ENCODE data around the gene GGNBP2. TPM values are rescaled to one million over a fixed set of nuclear protein-coding genes. Genes with fewer than 3 reads are reported as not detected.
A peak's percentile ranks its signal among the peaks of the same experiment; 100 is the strongest.

The GGNBP2 gene
- total RNA-seq, 5 donors from 2014 or later (not counting 1 experiment from before 2014, with no cell fraction given): 105 to 190 (median 111) TPM

DNA sequence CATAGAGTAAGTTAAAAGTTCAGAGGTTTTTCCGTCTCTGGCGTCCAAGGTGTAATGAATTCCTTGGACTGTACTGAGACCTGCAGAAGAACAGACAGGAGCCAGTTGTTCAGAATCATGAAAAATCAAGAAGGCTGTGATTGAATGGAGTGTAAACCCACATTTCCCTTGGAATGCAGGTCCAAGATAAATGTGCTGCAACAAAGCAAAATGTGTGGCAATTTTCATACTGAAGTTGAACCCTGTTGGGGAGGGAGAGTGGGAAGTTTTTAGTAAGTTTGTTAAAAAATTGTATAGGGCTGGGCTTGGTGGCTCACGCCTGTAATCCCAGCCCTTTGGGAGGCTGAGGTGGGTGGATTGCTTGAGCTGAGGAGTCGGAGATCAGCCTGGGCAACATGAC lies 21.4 kb downstream of the GGNBP2 start:
- H3K4me3 ChIP-seq (ENCODE audit: control insufficient read depth in 1 of 2, extremely low read depth in 1 of 2, low read length in 1 of 2): no peak overlapping the region
- no peaks in the 10 kb centered on the region for H3K9me3 Mint-ChIP-seq
- H3K36me3 Mint-ChIP-seq: peaks cover 37% of the 10 kb centered on the region
- no peaks in the 10 kb centered on the region for H3K27me3 Mint-ChIP-seq
- no peaks in the 10 kb centered on the region for H3K27me3 ChIP-seq (replicated peaks in 1 of 2; ENCODE audit: control insufficient read depth in 2 of 2, extremely low read depth in 1 of 2, insufficient read depth in 2 of 2, low read length in 1 of 2)
- peaks cover 23 to 33% (median 26%) of the 10 kb centered on the region in 3 donors for H3K4me1 Mint-ChIP-seq
- no peaks in the 10 kb centered on the region for H3K4me1 ChIP-seq (ENCODE audit: control insufficient read depth in 1 of 2, extremely low read depth in 1 of 2, insufficient read depth in 2 of 2, low read length in 2 of 2)
- CTCF ChIA-PET: no interaction called here
- no peak for DNase-seq
- 100% methylated on average over 2 of the region's 4 CpGs for WGBS (ENCODE audit: insufficient coverage)
- no peak for ATAC-seq (replicated peaks in 1 of 4)
- POLR2A ChIA-PET: interaction anchor here (0.6 to 1.0 kb wide), 3 partner anchors 10 to 168 kb away, joined by 3 to 8 read pairs (median 6); no protein-coding TSS in a partner anchor
- no peak overlapping the region for H3K27ac ChIP-seq (ENCODE audit: low read length)
- H3K4me3 Mint-ChIP-seq: no peak overlapping the region
- no peaks in the 10 kb centered on the region for H3K9me3 ChIP-seq
- peaks cover 6 to 72% of the 10 kb centered on the region in 2 donors for H3K36me3 ChIP-seq (ENCODE audit: control insufficient read depth in 2 of 2, extremely low read depth in 1 of 2, insufficient read depth in 1 of 2, low read length in 1 of 2)
- no peak overlapping the region for H3K27ac Mint-ChIP-seq

DNA sequence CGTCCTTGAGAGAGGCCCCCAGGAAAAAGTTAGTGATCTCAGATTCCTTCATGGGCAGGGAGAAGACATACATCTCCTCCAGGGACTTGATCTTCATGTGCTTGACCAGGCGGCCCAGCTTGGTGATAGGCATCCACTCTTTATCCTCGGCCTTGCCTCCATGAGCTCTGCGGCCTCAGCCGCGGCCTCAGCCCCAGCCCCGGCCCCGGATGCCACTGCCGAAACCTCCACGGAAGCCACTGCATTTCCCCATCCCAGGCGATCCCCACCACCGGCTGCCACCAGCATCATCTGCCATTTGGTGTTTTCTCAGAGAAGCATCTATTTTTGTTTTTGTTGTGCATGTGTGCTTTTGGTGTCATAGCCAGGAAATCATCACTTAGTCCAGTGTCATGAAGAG lies 30.3 kb downstream of the GGNBP2 start:
- no peak overlapping the region for H3K27ac ChIP-seq (ENCODE audit: low read length)
- POLR2A ChIA-PET: no interaction called here
- no peaks in the 10 kb centered on the region for H3K9me3 Mint-ChIP-seq
- H3K4me3 Mint-ChIP-seq: no peak overlapping the region
- H3K27me3 ChIP-seq (replicated peaks in 1 of 2; ENCODE audit: control insufficient read depth in 2 of 2, extremely low read depth in 1 of 2, insufficient read depth in 2 of 2, low read length in 1 of 2): no peaks in the 10 kb centered on the region
- WGBS (ENCODE audit: insufficient coverage): 91% methylated on average over 10 of the region's 12 CpGs
- no peaks in the 10 kb centered on the region for H3K27me3 Mint-ChIP-seq
- DNase-seq: no peak
- H3K36me3 Mint-ChIP-seq: peaks cover 36% of the 10 kb centered on the region
- CTCF ChIA-PET: interaction anchor here in 1 of 2 donors (1.0 kb wide), 1 partner anchor 22 kb away, joined by 5 read pairs; no protein-coding TSS in a partner anchor
- no peak overlapping the region for H3K27ac Mint-ChIP-seq
- no peaks in the 10 kb centered on the region for H3K4me1 ChIP-seq (ENCODE audit: control insufficient read depth in 1 of 2, extremely low read depth in 1 of 2, insufficient read depth in 2 of 2, low read length in 2 of 2)
- no peak for ATAC-seq (replicated peaks in 1 of 4)
- peaks cover 12 to 62% of the 10 kb centered on the region in 2 donors for H3K36me3 ChIP-seq (ENCODE audit: control insufficient read depth in 2 of 2, extremely low read depth in 1 of 2, insufficient read depth in 1 of 2, low read length in 1 of 2)
- no peak overlapping the region for H3K4me3 ChIP-seq (ENCODE audit: control insufficient read depth in 1 of 2, extremely low read depth in 1 of 2, low read length in 1 of 2)
- no peaks in the 10 kb centered on the region for H3K9me3 ChIP-seq
- H3K4me1 Mint-ChIP-seq: peaks cover 24 to 25% (median 24%) of the 10 kb centered on the region in 3 donors

DNA sequence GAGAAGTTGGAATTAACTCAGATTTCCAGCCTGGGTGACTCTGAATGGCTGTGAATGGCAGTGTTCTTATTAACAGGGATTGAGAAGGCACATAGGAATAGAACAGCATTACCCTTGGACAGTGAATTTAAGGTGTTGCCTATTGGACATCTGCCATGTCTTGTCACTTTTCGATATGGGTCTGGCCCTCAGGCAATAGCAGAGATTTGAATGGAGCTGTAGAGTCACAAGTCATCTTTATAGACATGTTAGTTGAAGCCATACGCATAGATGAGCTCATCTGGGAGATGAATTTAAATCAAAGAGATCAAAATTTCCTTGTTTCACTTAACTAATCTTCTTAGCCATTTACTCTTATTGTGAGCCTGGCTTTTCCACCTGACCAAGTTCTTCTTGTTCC lies 32.1 kb downstream of the GGNBP2 start:
- no peaks in the 10 kb centered on the region for H3K9me3 ChIP-seq
- ATAC-seq (replicated peaks in 1 of 4): no peak

DNA sequence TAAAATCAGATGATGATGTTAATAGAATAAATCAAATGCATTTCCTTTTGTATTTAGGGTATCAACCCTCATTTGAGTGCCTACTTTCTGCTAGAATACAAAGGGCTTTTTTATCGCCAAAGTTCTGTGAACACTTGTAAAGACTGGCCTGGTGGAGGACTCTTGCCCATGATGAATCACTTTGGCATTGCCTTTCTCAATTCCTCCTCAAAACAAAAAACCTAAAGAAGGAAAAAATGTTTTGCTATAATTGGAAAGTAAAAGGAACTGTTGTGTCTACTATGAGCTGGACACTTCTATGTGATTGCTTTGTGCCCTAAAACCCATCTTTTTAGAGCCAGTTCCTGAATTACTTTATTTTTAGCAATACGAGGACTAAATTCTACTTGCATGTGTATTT lies 34.0 kb downstream of the GGNBP2 start:
- CTCF ChIA-PET: interaction anchor here in 1 of 2 donors (0.8 kb wide), 1 partner anchor 23 kb away, joined by 3 read pairs; no protein-coding TSS in a partner anchor
- Histone ChIP-seq H3K27me3 (replicated peaks in 1 of 2; ENCODE audit: control insufficient read depth in 2 of 2, extremely low read depth in 1 of 2, insufficient read depth in 2 of 2, low read length in 1 of 2) (no peaks in the 10 kb centered on the region), H3K4me1 (ENCODE audit: control insufficient read depth in 1 of 2, extremely low read depth in 1 of 2, insufficient read depth in 2 of 2, low read length in 2 of 2) (no peaks in the 10 kb centered on the region), H3K36me3 (ENCODE audit: control insufficient read depth in 2 of 2, extremely low read depth in 1 of 2, insufficient read depth in 1 of 2, low read length in 1 of 2) (peaks cover 7 to 71% of the 10 kb centered on the region in 2 donors), H3K9me3 (no peaks in the 10 kb centered on the region), H3K4me3 (ENCODE audit: control insufficient read depth in 1 of 2, extremely low read depth in 1 of 2, low read length in 1 of 2) (no peak overlapping the region), H3K27ac (ENCODE audit: low read length) (no peak overlapping the region)
- peaks cover 9 to 14% (median 14%) of the 10 kb centered on the region in 3 donors for H3K4me1 Mint-ChIP-seq
- H3K27me3 Mint-ChIP-seq: no peaks in the 10 kb centered on the region
- POLR2A ChIA-PET: no interaction called here
- H3K36me3 Mint-ChIP-seq: peaks cover 33% of the 10 kb centered on the region
- DNase-seq (no peak), ATAC-seq (replicated peaks in 1 of 4) (no peak)
- no peak overlapping the region for H3K4me3 Mint-ChIP-seq
- no CpG with 5 or more reads among the region's 2 CpGs for WGBS (ENCODE audit: insufficient coverage)
- H3K27ac Mint-ChIP-seq: no peak overlapping the region
- no peaks in the 10 kb centered on the region for H3K9me3 Mint-ChIP-seq

More for the DNA sequence above, 32.1 kb downstream of the GGNBP2 start:
- WGBS (ENCODE audit: insufficient coverage): 100% methylated on average over 1 of the region's 2 CpGs
- ChIA-PET POLR2A (no interaction called here), CTCF (no interaction called here)
- H3K36me3 ChIP-seq (ENCODE audit: control insufficient read depth in 2 of 2, extremely low read depth in 1 of 2, insufficient read depth in 1 of 2, low read length in 1 of 2): peaks cover 7 to 63% of the 10 kb centered on the region in 2 donors
- DNase-seq: no peak
- no peaks in the 10 kb centered on the region for H3K9me3 Mint-ChIP-seq
- no peak overlapping the region for H3K27ac ChIP-seq (ENCODE audit: low read length)
- no peak overlapping the region for H3K4me3 ChIP-seq (ENCODE audit: control insufficient read depth in 1 of 2, extremely low read depth in 1 of 2, low read length in 1 of 2)
- H3K4me1 Mint-ChIP-seq: peaks cover 24 to 25% (median 24%) of the 10 kb centered on the region in 3 donors
- peak overlapping the region in 1 of 2 donors; percentile 21 for H3K27ac Mint-ChIP-seq
- H3K4me3 Mint-ChIP-seq: no peak overlapping the region
- H3K27me3 ChIP-seq (replicated peaks in 1 of 2; ENCODE audit: control insufficient read depth in 2 of 2, extremely low read depth in 1 of 2, insufficient read depth in 2 of 2, low read length in 1 of 2): no peaks in the 10 kb centered on the region
- H3K4me1 ChIP-seq (ENCODE audit: control insufficient read depth in 1 of 2, extremely low read depth in 1 of 2, insufficient read depth in 2 of 2, low read length in 2 of 2): no peaks in the 10 kb centered on the region
- no peaks in the 10 kb centered on the region for H3K27me3 Mint-ChIP-seq
- peaks cover 40% of the 10 kb centered on the region for H3K36me3 Mint-ChIP-seq

DNA sequence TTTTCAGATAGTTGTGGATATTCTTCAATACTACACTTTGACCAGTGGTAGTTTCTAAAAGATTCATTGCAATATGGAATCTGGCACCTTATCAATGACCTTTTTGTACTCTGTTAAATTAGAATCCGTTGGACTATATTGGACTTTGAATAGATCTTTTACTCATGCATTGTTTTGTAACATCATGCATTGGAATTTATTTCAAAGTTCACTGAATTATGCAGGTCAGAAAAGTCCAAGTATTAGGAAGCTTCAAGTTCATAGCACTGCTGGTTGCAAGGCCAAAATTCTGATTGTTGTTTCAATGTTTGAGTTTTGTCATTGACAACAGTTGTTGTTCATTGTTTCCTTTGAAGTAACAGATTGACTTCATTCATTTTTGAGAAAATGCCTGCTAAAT lies 39.1 kb downstream of the GGNBP2 start:
- H3K36me3 Mint-ChIP-seq: peaks cover 25% of the 10 kb centered on the region
- H3K36me3 ChIP-seq (ENCODE audit: control insufficient read depth in 2 of 2, extremely low read depth in 1 of 2, insufficient read depth in 1 of 2, low read length in 1 of 2): peaks cover 0 to 85% of the 10 kb centered on the region in 2 donors

DNA sequence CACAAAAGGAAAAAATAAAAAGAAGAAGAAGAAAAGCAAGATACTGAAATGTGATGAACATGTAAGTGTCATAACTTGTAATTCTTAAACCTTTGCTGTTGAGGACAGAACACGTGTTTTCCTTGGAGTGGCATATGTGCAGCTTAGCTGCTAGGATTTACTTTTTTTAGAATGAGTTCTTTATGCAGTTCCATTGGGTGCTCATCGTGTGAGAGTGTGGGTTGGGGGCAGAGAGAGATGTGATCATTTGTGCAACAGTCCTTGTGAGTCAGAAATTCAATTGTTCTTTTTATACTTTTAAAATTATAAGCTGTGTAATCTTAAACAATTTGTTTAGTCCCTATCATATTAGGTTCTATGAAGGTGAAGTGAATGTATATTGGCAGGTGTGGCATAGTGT lies 41.4 kb downstream of the GGNBP2 start:
- no peaks in the 10 kb centered on the region for H3K27me3 Mint-ChIP-seq
- peaks cover 8 to 11% (median 11%) of the 10 kb centered on the region in 3 donors for H3K4me1 Mint-ChIP-seq
- CTCF ChIA-PET: no interaction called here
- ATAC-seq (replicated peaks in 1 of 4) (no peak), DNase-seq (no peak)
- H3K27ac Mint-ChIP-seq: peak overlapping the region in 1 of 2 donors; percentile 29
- 83% methylated on average over 1 of the region's 2 CpGs for WGBS (ENCODE audit: insufficient coverage)
- Histone ChIP-seq H3K9me3 (no peaks in the 10 kb centered on the region), H3K4me1 (ENCODE audit: control insufficient read depth in 1 of 2, extremely low read depth in 1 of 2, insufficient read depth in 2 of 2, low read length in 2 of 2) (peaks cover 0 to 2% of the 10 kb centered on the region in 2 experiments), H3K27me3 (replicated peaks in 1 of 2; ENCODE audit: control insufficient read depth in 2 of 2, extremely low read depth in 1 of 2, insufficient read depth in 2 of 2, low read length in 1 of 2) (no peaks in the 10 kb centered on the region), H3K27ac (ENCODE audit: low read length) (no peak overlapping the region), H3K4me3 (ENCODE audit: control insufficient read depth in 1 of 2, extremely low read depth in 1 of 2, low read length in 1 of 2) (no peak overlapping the region), H3K36me3 (ENCODE audit: control insufficient read depth in 2 of 2, extremely low read depth in 1 of 2, insufficient read depth in 1 of 2, low read length in 1 of 2) (peaks cover 0 to 71% of the 10 kb centered on the region in 2 donors)
- H3K36me3 Mint-ChIP-seq: peaks cover 19% of the 10 kb centered on the region
- POLR2A ChIA-PET: interaction anchor here in 1 of 2 donors (0.6 kb wide), 1 partner anchor 32 kb away, joined by 9 read pairs; no protein-coding TSS in a partner anchor
- no peaks in the 10 kb centered on the region for H3K9me3 Mint-ChIP-seq
- H3K4me3 Mint-ChIP-seq: no peak overlapping the region

More for the DNA sequence above, 39.1 kb downstream of the GGNBP2 start:
- Mint-ChIP-seq H3K27ac (no peak overlapping the region), H3K4me3 (no peak overlapping the region), H3K9me3 (no peaks in the 10 kb centered on the region), H3K27me3 (no peaks in the 10 kb centered on the region), H3K4me1 (no peaks in the 10 kb centered on the region)
- H3K27me3 ChIP-seq (replicated peaks in 1 of 2; ENCODE audit: control insufficient read depth in 2 of 2, extremely low read depth in 1 of 2, insufficient read depth in 2 of 2, low read length in 1 of 2): no peaks in the 10 kb centered on the region
- ATAC-seq (replicated peaks in 1 of 4) (no peak), DNase-seq (no peak)
- H3K4me1 ChIP-seq (ENCODE audit: control insufficient read depth in 1 of 2, extremely low read depth in 1 of 2, insufficient read depth in 2 of 2, low read length in 2 of 2): no peaks in the 10 kb centered on the region
- ChIA-PET POLR2A (no interaction called here), CTCF (no interaction called here)
- no peak overlapping the region for H3K27ac ChIP-seq (ENCODE audit: low read length)
- no peaks in the 10 kb centered on the region for H3K9me3 ChIP-seq
- no peak overlapping the region for H3K4me3 ChIP-seq (ENCODE audit: control insufficient read depth in 1 of 2, extremely low read depth in 1 of 2, low read length in 1 of 2)
- WGBS (ENCODE audit: insufficient coverage): no CpG with 5 or more reads among the region's 1 CpG

Measured in T-cell (primary cell).